Activated CD8-positive, alpha-beta memory T cell treated with anti-CD3 and anti-CD28 coated beads, Interleukin-2, amount 10 ng/mL, durations not matched to agents 7 days and 5 days (primary cell): ENCODE results near the gene ACTRT3. TPM values are rescaled to one million over a fixed set of nuclear protein-coding genes. Genes with fewer than 3 reads are reported as not detected.
A peak's percentile ranks its signal among the peaks of the same experiment; 100 is the strongest.

Source experiments
- ATAC-seq: fragments of 150-1000 bp; cut with Tn5 transposase; one replicate; pipeline ENCODE4 v1.10.0; 2021; ENCODE audit warnings: moderate library complexity
- CTCF ChIA-PET: fragments of 350-600 bp; sonication (Branson Sonifier 250); formaldehyde crosslinking; loops from one replicate; lab custom pipeline; 2021; ENCODE audit warnings: antibody characterized with exemption; lab: Charles Lee
- DNase-seq: peaks from one replicate; pipeline ENCODE4 v3.0.0-alpha.2; 2020
- H3K27ac Mint-ChIP-seq: one replicate; pipeline ENCODE4 v1.8.0; 2021; ENCODE audit warnings: mild to moderate bottlenecking, mixed read lengths
- H3K27me3 Mint-ChIP-seq: one replicate; pipeline ENCODE4 v1.8.0; 2021; ENCODE audit warnings: mixed read lengths
- H3K36me3 Mint-ChIP-seq: one replicate; pipeline ENCODE4 v1.8.0; 2021; ENCODE audit warnings: mild to moderate bottlenecking, mixed read lengths
- H3K4me1 Mint-ChIP-seq: one replicate; pipeline ENCODE4 v1.8.0; 2021; ENCODE audit warnings: mixed read lengths
- H3K4me3 Mint-ChIP-seq: one replicate; pipeline ENCODE4 v1.8.0; 2021; ENCODE audit warnings: mild to moderate bottlenecking, moderate library complexity, mixed read lengths
- H3K9me3 Mint-ChIP-seq: one replicate; pipeline ENCODE4 v1.8.0; 2022; ENCODE audit warnings: low read depth, mixed read lengths
- total RNA-seq, 2 experiments: library from RNA; stranded (reverse); gene quantifications; one replicate each; pipeline ENCODE4 v1.2.3, GENCODE V29; 2021

The ACTRT3 gene
- total RNA-seq: under 1 TPM; 0.49 to 0.76 TPM

GRCh38 chr3:169769287-169770181 is at the start of gene ACTRT3:
Gene ACTRT3, minus strand, starts transcription at chr3:169769561. Its CDS starts 41 bp downstream, at chr3:169769520.
- H3K27ac Mint-ChIP-seq: peak within 1 kb of the TSS; percentile 78

DNA sequence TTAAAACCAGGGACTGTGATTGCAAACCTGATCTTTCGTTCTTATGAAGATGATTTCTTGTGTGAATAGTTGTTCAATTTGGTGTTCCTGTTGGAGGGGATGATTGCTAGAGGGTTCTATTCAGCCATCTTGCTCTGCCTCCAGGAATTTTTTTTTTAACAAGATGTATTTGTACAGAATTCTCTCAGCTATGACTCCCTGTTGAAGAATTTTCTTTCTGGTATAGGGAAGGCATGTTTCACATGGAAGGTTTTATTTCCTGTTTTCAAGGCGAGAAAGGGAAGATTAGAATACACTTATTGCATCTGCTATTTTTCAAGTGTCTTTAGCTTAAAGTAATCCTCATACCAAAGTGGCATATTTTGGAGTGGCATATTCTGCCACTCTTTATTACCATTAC is 49.0 kb upstream of the ACTRT3 start:
- CTCF ChIA-PET: interaction anchor here (1.4 kb wide), 1 partner anchor 360 kb away, joined by 3 read pairs; no protein-coding TSS in a partner anchor
- ATAC-seq: no peak
- Mint-ChIP-seq H3K4me3 (no peak overlapping the region), H3K27ac (no peak overlapping the region), H3K4me1 (peaks cover 11% of the 10 kb centered on the region), H3K27me3 (peaks cover 44% of the 10 kb centered on the region), H3K36me3 (peaks cover 11% of the 10 kb centered on the region), H3K9me3 (peaks cover 15% of the 10 kb centered on the region)
- DNase-seq: no peak

More at GRCh38 chr3:169769287-169770181, at the start of gene ACTRT3:
- Mint-ChIP-seq H3K27me3 (no peaks in the 10 kb centered on the region), H3K9me3 (no peaks in the 10 kb centered on the region), H3K4me1 (peaks cover 26% of the 10 kb centered on the region), H3K36me3 (no peaks in the 10 kb centered on the region), H3K4me3 (peak within 1 kb of the TSS; percentile 88)
- CTCF ChIA-PET: interaction anchor here (0.9 to 1.0 kb wide), 2 partner anchors 198 to 412 kb away, joined by 3 read pairs; partner anchors contain the start of genes PHC3 and SEC62
- DNase-seq (peak; percentile 77), ATAC-seq (peak; percentile 13)

- H3K27me3 Mint-ChIP-seq: peaks cover 35% of the 10 kb centered on the region
- DNase-seq: no peak
- H3K4me1 Mint-ChIP-seq: peaks cover 31% of the 10 kb centered on the region
- no peak overlapping the region for H3K4me3 Mint-ChIP-seq
- ATAC-seq: no peak
- H3K36me3 Mint-ChIP-seq: peaks cover 11% of the 10 kb centered on the region
- CTCF ChIA-PET: interaction anchor here (1.8 kb wide), 1 partner anchor 18 kb away, joined by 5 read pairs; no protein-coding TSS in a partner anchor
- no peak overlapping the region for H3K27ac Mint-ChIP-seq
- H3K9me3 Mint-ChIP-seq: peaks cover 15% of the 10 kb centered on the region
Measured at GRCh38 chr3:169815590-169816150, 46.3 kb upstream of the ACTRT3 start.

GRCh38 chr3:169813757-169814517 is 44.6 kb upstream of the ACTRT3 start:
- Mint-ChIP-seq H3K4me3 (peak overlapping the region; percentile 75), H3K36me3 (peaks cover 14% of the 10 kb centered on the region), H3K4me1 (peaks cover 41% of the 10 kb centered on the region), H3K27ac (peak overlapping the region; percentile 90), H3K27me3 (peaks cover 24% of the 10 kb centered on the region), H3K9me3 (peaks cover 15% of the 10 kb centered on the region)
- DNase-seq (peak; percentile 93), ATAC-seq (peak; percentile 75)
- CTCF ChIA-PET: interaction anchor here (0.7 to 1.8 kb wide), 8 partner anchors 12 to 997 kb away, joined by 3 to 8 read pairs (median 3); partner anchors contain the start of gene MYNN

GRCh38 chr3:169813278-169813677 is 43.9 kb upstream of the ACTRT3 start:
- no peak for DNase-seq
- Mint-ChIP-seq H3K4me3 (peak overlapping the region; percentile 75), H3K27ac (peak overlapping the region; percentile 90), H3K9me3 (peaks cover 15% of the 10 kb centered on the region), H3K4me1 (peaks cover 46% of the 10 kb centered on the region), H3K27me3 (peaks cover 17% of the 10 kb centered on the region), H3K36me3 (peaks cover 14% of the 10 kb centered on the region)
- peak; percentile 1 for ATAC-seq
- CTCF ChIA-PET: interaction anchor here (0.9 to 1.6 kb wide), 5 partner anchors 13 to 153 kb away, joined by 3 to 8 read pairs (median 3); partner anchors contain the start of gene MYNN

DNA sequence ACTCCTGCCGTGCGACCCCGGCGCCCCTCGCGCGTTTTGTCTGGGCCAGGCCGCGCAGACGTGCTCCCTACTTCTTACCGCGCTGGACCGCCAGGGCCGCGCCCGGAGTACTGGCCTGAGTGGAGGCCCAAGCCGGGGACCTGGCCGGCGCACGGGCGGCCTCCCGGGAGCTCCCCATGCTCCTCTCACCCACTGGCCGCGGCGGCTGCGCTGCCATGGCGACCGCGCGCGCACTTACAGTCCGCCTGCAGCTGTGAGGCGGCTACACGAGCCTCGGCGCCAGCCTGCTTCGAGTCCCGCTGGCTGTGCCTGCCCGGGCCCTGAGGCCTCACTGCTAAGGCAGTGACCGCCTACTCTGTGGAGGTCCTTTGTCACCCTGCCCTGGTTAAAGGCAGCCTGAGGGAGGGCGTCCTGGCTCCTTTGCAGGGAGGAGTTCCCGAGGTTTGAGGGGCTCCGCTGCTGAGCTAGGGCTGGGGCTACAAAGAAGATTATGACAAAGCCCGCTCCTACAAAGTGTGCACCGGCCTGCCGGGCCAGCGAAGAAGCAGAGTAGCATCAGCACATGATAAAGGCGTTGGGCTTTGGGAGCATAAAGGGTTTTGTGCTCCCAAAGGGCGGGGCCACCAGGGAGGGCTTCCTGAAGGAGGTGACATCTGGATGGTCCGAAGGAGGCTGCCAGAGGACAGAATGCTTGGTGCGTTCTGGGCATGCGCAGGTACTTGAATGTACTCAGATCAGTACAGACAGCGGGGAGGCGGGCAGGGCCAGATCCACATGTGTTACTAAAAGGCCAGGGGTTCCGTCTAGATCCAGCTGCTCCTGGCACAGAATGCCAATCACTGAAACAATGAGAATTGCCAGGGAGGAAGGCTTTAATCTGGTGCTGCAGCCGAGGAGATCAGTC is 43.2 kb upstream of the ACTRT3 start, which contains the start of the genes LRRC34 and LRRIQ4:
TSS of gene LRRC34 (minus strand) at position 573 of the 904 bp plus-strand sequence. CDS start at position 217, 356 bp downstream.
TSS of gene LRRIQ4 (plus strand) at position 539 of the 904 bp plus-strand sequence. CDS start 9,052 bp downstream, outside the sequence.
- Mint-ChIP-seq H3K27me3 (peaks cover 11% of the 10 kb centered on the region), H3K9me3 (peaks cover 15% of the 10 kb centered on the region), H3K36me3 (peaks cover 18% of the 10 kb centered on the region), H3K4me3 (peak within 1 kb of the TSS; percentile 75), H3K4me1 (peaks cover 49% of the 10 kb centered on the region), H3K27ac (peak within 1 kb of the TSS; percentile 90)
- peak; percentile 73 for ATAC-seq
- CTCF ChIA-PET: interaction anchor here (1.1 to 1.6 kb wide), 4 partner anchors 32 to 153 kb away, joined by 3 to 6 read pairs (median 4); no protein-coding TSS in a partner anchor
- peak; percentile 92 for DNase-seq

GRCh38 chr3:169811631-169812331 is 42.4 kb upstream of the ACTRT3 start:
- ATAC-seq (peak; percentile 34), DNase-seq (peak; percentile 58)
- Mint-ChIP-seq H3K27ac (peak overlapping the region; percentile 90), H3K36me3 (peaks cover 17% of the 10 kb centered on the region), H3K4me1 (peaks cover 49% of the 10 kb centered on the region), H3K4me3 (peak overlapping the region; percentile 75), H3K9me3 (peaks cover 11% of the 10 kb centered on the region), H3K27me3 (peaks cover 5% of the 10 kb centered on the region)
- CTCF ChIA-PET: interaction anchor here (1.0 to 1.4 kb wide), 6 partner anchors 11 to 156 kb away, joined by 3 to 10 read pairs (median 4); partner anchors contain the start of gene MYNN

DNA sequence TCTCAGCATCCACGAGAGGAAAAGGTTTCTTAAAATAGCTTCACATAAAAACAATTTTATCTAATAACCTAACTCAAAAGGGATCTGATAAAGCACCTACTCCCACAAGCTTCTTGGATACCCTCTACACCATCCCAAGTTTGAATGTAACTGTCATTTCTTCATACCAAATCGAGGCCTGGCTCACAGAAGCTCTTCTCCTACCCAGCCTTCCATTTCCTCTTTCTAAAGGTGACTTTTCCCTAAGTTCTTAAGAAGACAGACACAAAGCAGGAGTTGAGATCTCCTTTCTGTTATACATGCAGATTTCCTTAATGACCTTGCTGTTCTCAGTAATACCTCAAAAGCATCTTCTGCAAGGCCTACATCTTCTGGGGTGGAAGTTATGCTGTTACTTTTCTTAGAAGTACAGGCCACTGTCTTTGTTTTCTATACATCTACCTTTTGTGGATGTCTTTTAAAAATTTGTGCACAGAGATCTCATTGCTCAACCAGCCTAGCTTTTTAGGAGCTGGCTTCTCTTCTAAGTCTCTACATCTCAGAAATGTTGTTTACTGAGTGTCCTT is 40.0 kb upstream of the ACTRT3 start:
- Mint-ChIP-seq H3K4me3 (peak overlapping the region; percentile 30), H3K4me1 (peaks cover 48% of the 10 kb centered on the region), H3K36me3 (peaks cover 17% of the 10 kb centered on the region), H3K9me3 (no peaks in the 10 kb centered on the region), H3K27ac (peak overlapping the region; percentile 87), H3K27me3 (no peaks in the 10 kb centered on the region)
- CTCF ChIA-PET: interaction anchor here (0.7 to 1.2 kb wide), 8 partner anchors 8 to 294 kb away, joined by 3 to 6 read pairs (median 3); no protein-coding TSS in a partner anchor
- DNase-seq (no peak), ATAC-seq (no peak)

GRCh38 chr3:169804681-169805080 is 35.3 kb upstream of the ACTRT3 start:
- H3K4me1 Mint-ChIP-seq: peaks cover 15% of the 10 kb centered on the region
- CTCF ChIA-PET: interaction anchor here (1.3 to 1.4 kb wide), 2 partner anchors 28 to 32 kb away, joined by 4 read pairs; no protein-coding TSS in a partner anchor
- ATAC-seq (no peak), DNase-seq (no peak)
- H3K27ac Mint-ChIP-seq: no peak overlapping the region
- H3K27me3 Mint-ChIP-seq: no peaks in the 10 kb centered on the region
- H3K4me3 Mint-ChIP-seq: no peak overlapping the region
- H3K9me3 Mint-ChIP-seq: no peaks in the 10 kb centered on the region
- H3K36me3 Mint-ChIP-seq: peaks cover 28% of the 10 kb centered on the region

- H3K27me3 Mint-ChIP-seq: no peaks in the 10 kb centered on the region
- H3K9me3 Mint-ChIP-seq: no peaks in the 10 kb centered on the region
- H3K36me3 Mint-ChIP-seq: peaks cover 34% of the 10 kb centered on the region
- ATAC-seq (no peak), DNase-seq (no peak)
- H3K27ac Mint-ChIP-seq: no peak overlapping the region
- H3K4me1 Mint-ChIP-seq: peaks cover 14% of the 10 kb centered on the region
- no peak overlapping the region for H3K4me3 Mint-ChIP-seq
- CTCF ChIA-PET: no interaction called here
Measured at GRCh38 chr3:169792359-169792758, 23.0 kb upstream of the ACTRT3 start.
